Heart right ventricle (tissue), 16 donors: ENCODE measurements around the gene MYOZ1. TPM values are rescaled to one million over a fixed set of nuclear protein-coding genes. Genes with fewer than 3 reads are reported as not detected.
A peak's percentile ranks its signal among the peaks of the same experiment; 100 is the strongest.
"Not testable (repeated sequence)": the region's sequence is repeated elsewhere in the genome, so short reads cannot be mapped to it uniquely, and the experiment has no call there.

Experiments
- ATAC-seq, 8 donors: fragments of 200-7000 bp; cut with Tn5 transposase; one replicate each; pipeline ENCODE4 v1.9.1; 2020; ENCODE audit warnings: mild to moderate bottlenecking in 8 of 8, moderate library complexity in 8 of 8, moderate number of reproducible peaks in 1 of 8
- DNase-seq, 2 donors: peaks; one replicate each; pipeline ENCODE4 v3.0.0-alpha.2; 2020
- H3K27ac ChIP-seq, 10 donors: fragments of 200-600 bp; sonication (generic) in 2 of 10; one replicate each; pipeline versions ENCODE4 v1.5.0 to v1.8.0; 2020 to 2022; ENCODE audit warnings: mild to moderate bottlenecking in 3 of 10
- H3K27me3 ChIP-seq, 7 donors: fragments of 200-600 bp; one replicate each; pipeline ENCODE4 v1.8.0; 2021 to 2022; ENCODE audit warnings: mild to moderate bottlenecking in 2 of 7
- H3K36me3 ChIP-seq, 9 donors: fragments of 200-600 bp; sonication (generic) in 1 of 9; one replicate each; pipeline versions ENCODE4 v1.5.0 to v1.8.0; 2020 to 2022; ENCODE audit warnings: mild to moderate bottlenecking in 2 of 9
- H3K4me1 ChIP-seq, 9 donors: fragments of 200-600 bp; sonication (generic) in 1 of 9; one replicate each; pipeline versions ENCODE4 v1.5.0 to v1.8.0; 2020 to 2022; ENCODE audit warnings: mild to moderate bottlenecking in 4 of 9
- H3K4me3 ChIP-seq, 10 donors: fragments of 200-600 bp; sonication (generic) in 2 of 10; one replicate each; pipeline versions ENCODE4 v1.5.0 to v1.8.0; 2020 to 2022; ENCODE audit warnings: mild to moderate bottlenecking in 7 of 10, moderate library complexity in 2 of 10
- H3K9me3 ChIP-seq, 11 donors: fragments of 200-600 bp in 10 of 11; sonication (generic) in 2 of 11; one replicate each; pipeline versions ENCODE4 v1.5.0 to v1.8.0; 2013 to 2022; ENCODE audit warnings: mild to moderate bottlenecking in 2 of 11, control low read depth in 1 of 11, moderate library complexity in 1 of 11
- CTCF ChIP-seq, 9 donors: fragments of 200-600 bp; sonication (generic) in 2 of 9; IDR thresholded peaks; one replicate each; pipeline versions ENCODE4 v1.5.0 to v1.8.0; 2021 to 2022; ENCODE audit warnings: antibody characterized with exemption in 9 of 9, mild to moderate bottlenecking in 5 of 9, moderate library complexity in 1 of 9
- WGBS, 2 donors: extraction: QIAGEN DNeasy Blood & Tissue Kit; methylation state at CpG; one replicate each; pipeline ENCODE4 v1.1.7; 2013; ENCODE audit warnings: inconsistent platforms in 1 of 2; 5-methylcytosine and 5-hydroxymethylcytosine counted together
- intact Hi-C, 10 donors: fragments of 100-400 bp; cut with DNase I; formaldehyde crosslinking; loops; one replicate each; pipeline versions ENCODE4 v1.11.1 to v1.14.2; 2022
- polyA plus RNA-seq, 2 donors: library from polyadenylated mRNA; stranded (reverse); fragments of 200-250 nt; gene quantifications; one replicate each; pipeline ENCODE4 v1.2.3, GENCODE V29; 2013
- total RNA-seq, 10 donors: library from RNA; stranded (reverse); fragmentation: NEBNext Ultra II Directional in 3 of 10; extraction: Animal tissue kit (Norgen Biotek cat#: 25700) in 3 of 10; gene quantifications; one replicate each; pipeline versions ENCODE4 v1.2.1 to v1.2.4, GENCODE V29; 2021 to 2023
- donor health status: Arrhythmogenic right ventricular cardiomyopathy.
- donor health status: ischemic (EF 13 %, LVEDD 7.1; RV severe dilation, severe dysfunction).
- donor health status: healthy with polysubstance abuse.
- donor health status: DM: no; HTN: yes; CAD: no.
- donor health status: DM: no; HTN: no; CAD: no.
- donor health status: ischemic (EF 25% LVEDD 6.9; RV normal size, moderate dysfunction).
- donor health status: ischemic (EF 25% LVEDD 5.7; RV mildly dilated, moderate dysfunction).
- donor health status: healthy.
- donor health status: DM: yes; HTN: yes; CAD: no.
- donor health status: Ischemic cardiomyopathy.
- donor health status: ischemic (EF 35%, LVEDD 5.7; RV mildly dilated, moderate dysfunction).
- donor health status: nonischemic (EF 11% LVEDD 7.7; RV severe dilation, severe dysfunction).
- donor health status: DM: yes; HTN: yes; CAD: no.
- donor health status: PGD.
- donor health status: ischemic (EF 29% LVEDD 5.4; RV normal size, mild dysfunction).
- donor health status: nonischemic (EF 23%, LVEDD 6.1; RV moderate dilation, normal function).

The MYOZ1 gene
- total and polyA plus RNA-seq, 12 donors: 0.41 to 3.4 (median 0.63) TPM

DNA sequence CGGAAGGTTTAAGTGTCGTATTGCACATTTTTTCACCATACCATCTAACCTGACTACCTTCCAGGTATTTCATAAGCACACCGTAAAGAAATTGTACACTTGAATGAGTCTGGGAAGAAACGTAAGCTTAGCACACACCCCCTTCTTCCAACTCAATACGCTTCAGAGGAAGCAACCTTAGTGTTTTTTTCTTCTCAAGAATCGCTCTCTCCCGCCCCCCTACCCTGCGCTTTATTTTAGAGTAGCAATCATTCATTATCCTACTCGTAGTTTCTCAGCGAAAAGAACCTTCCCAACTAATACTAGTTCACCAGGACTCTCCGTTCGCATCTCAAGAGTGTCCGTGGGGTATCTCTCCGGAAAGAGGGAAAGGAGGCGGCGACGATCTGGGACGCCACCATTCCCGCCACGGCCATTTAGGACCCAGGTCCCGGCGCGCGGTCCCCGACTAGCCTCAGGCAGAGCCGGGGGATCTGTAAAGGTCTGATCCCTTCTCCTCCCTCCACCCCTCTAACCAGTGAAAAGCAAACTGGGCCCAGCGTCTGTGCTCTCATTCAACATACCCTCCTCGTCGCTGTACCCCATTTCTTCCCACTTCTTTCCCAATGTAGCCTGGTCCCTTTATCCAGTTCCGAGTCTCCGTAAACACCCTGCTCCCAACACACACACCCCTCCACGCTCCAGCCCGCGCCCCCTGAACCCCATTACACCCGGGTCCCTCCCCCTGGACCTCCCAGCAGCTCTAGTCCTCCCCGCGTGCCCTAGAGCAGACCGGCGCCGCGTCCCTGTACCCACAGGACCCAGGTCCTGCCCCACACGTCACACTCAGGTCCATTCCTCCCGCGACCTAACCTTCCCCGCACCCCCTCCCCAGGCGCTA is 16.0 kb downstream of the MYOZ1 start:
- peak overlapping the region; percentile 64 to 93 (median 88) for H3K4me3 ChIP-seq
- no peaks in the 10 kb centered on the region for H3K9me3 ChIP-seq
- ATAC-seq: peak; percentile 21 to 86 (median 53)
- intact Hi-C loops: loop anchor here in 5 of 10 donors (5.0 kb wide), 3 partner anchors 33 to 93 kb away; partner anchors contain the start of gene USP54 (in 2 of the 5)
- peaks cover 0 to 15% (median 9%) of the 10 kb centered on the region in 9 donors for H3K4me1 ChIP-seq
- peak in 1 of 2 donors; percentile 22 for DNase-seq
- no peaks in the 10 kb centered on the region for H3K27me3 ChIP-seq
- peak overlapping the region; percentile 21 to 90 (median 82) for H3K27ac ChIP-seq
- no peak for TF ChIP-seq CTCF (IDR thresholded peaks at IDR 0.05)
- H3K36me3 ChIP-seq: no peaks in the 10 kb centered on the region
- WGBS, 2 donors: 0 to 1% methylated on average over 45 to 46 of the region's 46 CpGs

DNA sequence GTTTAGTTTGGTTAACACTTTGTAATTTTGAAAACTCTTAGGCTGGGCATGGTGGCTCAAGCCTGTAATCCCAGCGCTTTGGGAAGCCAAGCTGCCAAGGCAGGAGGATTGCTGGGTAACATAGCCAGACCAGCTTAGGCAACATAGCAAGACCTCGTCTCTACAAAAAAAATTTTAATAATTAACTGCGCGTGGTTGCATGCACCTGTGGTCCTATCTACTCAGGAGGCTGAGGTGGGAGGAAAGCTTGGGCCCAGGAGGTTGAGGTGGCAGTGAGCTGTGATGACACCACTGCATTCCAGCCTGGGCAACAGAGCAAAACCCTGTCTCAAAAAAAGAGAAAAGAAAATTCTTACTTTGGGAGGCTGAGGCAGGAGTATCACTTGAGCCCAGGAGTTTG is 18.2 kb downstream of the MYOZ1 start:
- Histone ChIP-seq H3K36me3 (no peaks in the 10 kb centered on the region), H3K27ac (no peak overlapping the region), H3K4me3 (no peak overlapping the region), H3K9me3 (no peaks in the 10 kb centered on the region), H3K27me3 (no peaks in the 10 kb centered on the region), H3K4me1 (peaks cover 0 to 15% (median 9%) of the 10 kb centered on the region in 9 donors)
- TF ChIP-seq CTCF (IDR thresholded peaks at IDR 0.05): no peak
- 95 to 96% methylated on average over 4 of the region's 4 CpGs for WGBS, 2 donors
- no peak for DNase-seq
- ATAC-seq: no peak
- intact Hi-C loops: no loop called here

GRCh38 chr10:73620974-73621373 is 20.3 kb downstream of the MYOZ1 start:
- DNase-seq, H3K4me1 ChIP-seq, intact Hi-C loops, H3K27me3 ChIP-seq, H3K27ac ChIP-seq, H3K9me3 ChIP-seq, ATAC-seq, H3K36me3 ChIP-seq, H3K4me3 ChIP-seq: not testable (repeated sequence)
- 94 to 96% methylated on average over 12 of the region's 12 CpGs for WGBS, 2 donors

- H3K36me3 ChIP-seq, H3K4me3 ChIP-seq, DNase-seq, H3K9me3 ChIP-seq, H3K27ac ChIP-seq, H3K27me3 ChIP-seq, ATAC-seq, H3K4me1 ChIP-seq: not testable (repeated sequence)
- 97 to 98% methylated on average over 8 of the region's 8 CpGs for WGBS, 2 donors
- intact Hi-C loops: loop anchor here in 1 of 10 donors (10.0 kb wide), 1 partner anchor 62 kb away; no protein-coding TSS in a partner anchor
Measured at GRCh38 chr10:73617143-73617542, 24.1 kb downstream of the MYOZ1 start.

DNA sequence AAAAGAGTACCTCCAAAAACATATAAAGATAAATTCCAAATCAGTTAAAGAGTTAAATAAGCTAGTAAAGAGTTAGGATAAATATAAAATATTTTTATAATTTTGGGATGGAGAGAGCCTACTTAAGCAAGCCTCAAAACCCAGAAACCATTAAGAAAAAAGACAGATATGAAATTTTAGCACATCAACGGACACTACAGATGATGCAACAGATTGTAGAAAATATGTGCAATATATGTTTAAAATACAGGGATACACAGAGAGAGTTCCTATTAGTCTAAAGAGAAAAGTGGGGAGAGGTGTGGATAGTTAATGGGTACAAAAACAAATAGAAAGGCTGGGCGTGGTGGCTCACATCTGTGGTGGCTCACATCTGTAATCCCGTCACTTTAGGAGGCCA is 26.6 kb downstream of the MYOZ1 start:
- intact Hi-C loops: loop anchor here in 1 of 10 donors (10.0 kb wide), 1 partner anchor 60 kb away; no protein-coding TSS in a partner anchor
- no peak overlapping the region for H3K4me3 ChIP-seq
- WGBS, 2 donors: 96 to 98% methylated on average over 3 of the region's 3 CpGs
- H3K27me3 ChIP-seq: no peaks in the 10 kb centered on the region
- ATAC-seq (no peak), DNase-seq (no peak)
- no peak overlapping the region for H3K27ac ChIP-seq
- H3K36me3 ChIP-seq: peaks cover 0 to 4% (median 0%) of the 10 kb centered on the region in 9 donors
- H3K4me1 ChIP-seq: no peaks in the 10 kb centered on the region
- TF ChIP-seq CTCF (IDR thresholded peaks at IDR 0.05): no peak
- H3K9me3 ChIP-seq: no peaks in the 10 kb centered on the region
